NB4 (cell line): ENCODE measurements around the gene ENPP1.

Experiments used
- DNase-seq: peaks from one replicate; pipeline ENCODE4 v3.0.0; 2010; ENCODE audit warnings: low read depth
- H3K4me3 ChIP-seq: one replicate; pipeline ENCODE4 v1.5.1; 2011; ENCODE audit warnings: mild to moderate bottlenecking, low read depth, low read length, moderate library complexity
- MYC ChIP-seq: IDR thresholded peaks from 2 replicates; pipeline ENCODE4 v1.6.1; 2011; ENCODE audit warnings: low read depth, low read length

ENPP1 gene

DNA sequence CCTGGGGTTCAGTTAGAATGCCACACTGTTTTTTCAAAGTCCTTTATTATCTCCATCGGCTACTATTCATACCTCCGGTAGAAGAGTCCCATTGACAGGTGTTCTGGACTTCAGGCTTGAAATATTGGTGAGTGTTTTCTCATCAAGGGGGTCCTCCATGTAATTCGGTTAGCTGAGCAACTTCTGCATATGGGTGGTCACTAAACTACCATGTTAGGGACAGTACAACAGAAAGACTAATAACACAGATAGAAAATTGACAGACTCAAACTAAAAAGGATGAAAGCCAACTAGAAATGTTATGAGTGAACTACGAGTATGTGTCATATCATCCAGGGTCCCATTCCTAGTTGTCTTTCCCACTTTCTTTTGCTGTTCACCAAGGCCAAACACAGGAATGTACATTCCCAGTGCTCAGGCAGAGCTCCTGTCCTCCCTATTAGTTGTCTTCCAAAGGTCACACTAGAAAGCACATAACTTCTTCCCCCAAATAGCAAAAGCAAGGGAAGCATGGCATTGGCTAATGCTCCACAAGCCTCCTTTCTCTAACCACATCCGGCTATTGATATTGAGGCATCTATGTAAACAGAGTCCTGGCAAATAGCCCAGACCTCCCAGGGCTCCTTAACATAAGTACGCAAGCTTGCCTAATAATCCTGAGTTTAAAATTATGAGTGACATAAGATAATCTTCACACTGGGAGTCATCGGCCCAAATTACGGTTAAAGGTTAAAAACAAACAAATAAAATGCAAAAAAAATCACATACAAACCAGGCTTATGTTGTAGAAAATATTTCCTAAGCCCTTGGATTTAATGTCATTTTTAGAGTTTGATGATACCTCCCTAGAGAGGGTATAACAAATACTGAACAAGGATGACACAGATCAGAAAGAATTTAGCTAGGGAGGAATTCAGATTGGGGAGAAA is 130.1 kb downstream of the ENPP1 start:
- DNase-seq = no peak
- no peak overlapping the region for H3K4me3 ChIP-seq
- no peak for TF ChIP-seq MYC
